HepG2 (cell line): ENCODE measurements around the gene PRKAR1A. TPM values are rescaled to one million over a fixed set of nuclear protein-coding genes. Genes with fewer than 3 reads are reported as not detected.
"Not testable (repeated sequence)": the region's sequence is repeated elsewhere in the genome, so short reads cannot be mapped to it uniquely, and the experiment has no call there.

Experiments used
- ATAC-seq: fragments of 200-7000 bp; cut with Tn5 transposase; 3 replicates; pipeline ENCODE4 v1.9.1; 2020; ENCODE audit warnings: mild to moderate bottlenecking, moderate library complexity
- BruUV-seq: library from RNA; stranded (reverse); fragments of 400-500 nt; replicated peaks from 2 replicates; lab custom pipeline; 2021; lab: Mats Ljungman, UMichigan
- CTCF ChIA-PET: fragments of 300-600 bp; formaldehyde crosslinking; extraction: SDS; loops from one replicate; lab custom pipeline; 2021; ENCODE audit warnings: low total read pairs, inconsistent platforms, low intra/inter-chr PET ratio; lab: Yijun Ruan, JAX
- POLR2A ChIA-PET: fragments of 350-600 bp; sonication (Branson Sonifier 250); formaldehyde crosslinking; loops from one replicate; lab custom pipeline; 2020; ENCODE audit warnings: antibody characterized with exemption, inconsistent platforms; lab: Yijun Ruan, JAX
- DNase-seq: peaks from one replicate; pipeline ENCODE4 v3.0.0-alpha.2; 2015; ENCODE audit warnings: low spot score
- FAIRE-seq: peaks from 3 replicates; lab custom pipeline; 2011; peaks lifted over from hg19 to GRCh38; lab: Jason Lieb, UNC
- H2AFZ ChIP-seq: one replicate; pipeline ENCODE4 v1.6.1; 2011; ENCODE audit warnings: low read length, inconsistent platforms
- H3K27ac ChIP-seq: fragments of 300-600 bp; 3 replicates; pipeline ENCODE4 v1.8.0; 2011; ENCODE audit warnings: mixed run types, mild to moderate bottlenecking, mixed read lengths, low read length, inconsistent platforms; ENCODE audit not compliant: insufficient read depth; ENCODE audit errors: extremely low read length
- H3K27me3 ChIP-seq, 2 experiments: fragments of 200-600 bp in 1 of 2; 2 replicates in 1 of 2; 3 replicates in 1 of 2; pipeline versions ENCODE4 v1.6.0 to v1.8.0; 2011; ENCODE audit warnings: low read length in 2 of 2, mild to moderate bottlenecking in 2 of 2, moderate library complexity in 2 of 2, inconsistent platforms in 1 of 2; ENCODE audit not compliant: insufficient read depth in 2 of 2, control insufficient read depth in 1 of 2
- H3K36me3 ChIP-seq, 2 experiments: fragments of 200-600 bp in 1 of 2; replicated peaks in 1 of 2; 2 replicates in 1 of 2; 3 replicates in 1 of 2; pipeline versions ENCODE4 v1.5.1 to v1.8.0; 2011; ENCODE audit warnings: low read length in 2 of 2, inconsistent platforms in 1 of 2; ENCODE audit not compliant: insufficient read depth in 2 of 2, control insufficient read depth in 1 of 2
- H3K4me1 ChIP-seq: 2 replicates; pipeline ENCODE4 v1.5.1; 2012; ENCODE audit warnings: low read length, inconsistent platforms; ENCODE audit not compliant: insufficient read depth
- H3K4me2 ChIP-seq: 2 replicates; pipeline ENCODE4 v1.6.0; 2011; ENCODE audit warnings: low read depth, low read length, inconsistent platforms
- H3K4me3 ChIP-seq, 3 experiments: fragments of 200-600 bp in 1 of 3; sonication (generic), shearing (Covaris generic) in 1 of 3; replicated peaks in 1 of 3; 2 replicates each; pipeline ENCODE4 v1.5.1; 2011 to 2016; ENCODE audit warnings: low read length in 3 of 3, inconsistent platforms in 2 of 3, low read depth in 2 of 3, mild to moderate bottlenecking in 2 of 3, control low read depth in 1 of 3, mixed read lengths in 1 of 3; ENCODE audit not compliant: insufficient read depth in 1 of 3
- H3K79me2 ChIP-seq: one replicate; pipeline ENCODE4 v1.6.1; 2011; ENCODE audit warnings: low read length, inconsistent platforms; ENCODE audit not compliant: insufficient read depth
- H3K9ac ChIP-seq: 2 replicates; pipeline ENCODE4 v1.6.0; 2011; ENCODE audit warnings: mild to moderate bottlenecking, low read depth, low read length, inconsistent platforms; ENCODE audit not compliant: insufficient read depth
- H3K9me3 ChIP-seq: 2 replicates; pipeline ENCODE4 v1.5.1; 2012; ENCODE audit warnings: mild to moderate bottlenecking, low read length
- H4K20me1 ChIP-seq: 2 replicates; pipeline ENCODE4 v1.6.0; 2011; ENCODE audit warnings: inconsistent platforms, mild to moderate bottlenecking, low read length, moderate library complexity; ENCODE audit not compliant: insufficient read depth
- BORCS8-MEF2B ChIP-seq: sonication (generic); formaldehyde crosslinking; IDR thresholded peaks from 2 replicates; pipeline ENCODE4 v1.8.0; 2022; ENCODE audit warnings: mild to moderate bottlenecking, missing genetic modification reagents
- IRF2 ChIP-seq: IDR thresholded peaks from 2 replicates; pipeline ENCODE4 v1.6.1; 2018; ENCODE audit warnings: missing genetic modification reagents, missing compliant biosample characterization
- PAF1 ChIP-seq: IDR thresholded peaks from 2 replicates; pipeline ENCODE4 v1.6.1; 2016; ENCODE audit warnings: missing genetic modification reagents, missing compliant biosample characterization
- POLR2G ChIP-seq: fragments of 200-400 bp; formaldehyde crosslinking; IDR thresholded peaks from 2 replicates; pipeline ENCODE4 v1.6.1; 2018; ENCODE audit warnings: mild to moderate bottlenecking, low read depth, low read length, moderate library complexity
- SRSF1 ChIP-seq: fragments of 200-400 bp; formaldehyde crosslinking; optimal IDR thresholded peaks from 2 replicates; pipeline ENCODE3; 2017; ENCODE audit warnings: mild to moderate bottlenecking, low read depth, low read length, moderate library complexity
- TRIM24 ChIP-seq: sonication (generic); formaldehyde crosslinking; IDR thresholded peaks from 2 replicates; pipeline ENCODE4 v1.8.0; 2022; ENCODE audit warnings: mild to moderate bottlenecking, missing genetic modification reagents
- ZC3H4 ChIP-seq: sonication (generic); formaldehyde crosslinking; IDR thresholded peaks from 2 replicates; pipeline ENCODE4 v1.4.0; 2020; ENCODE audit warnings: missing genetic modification reagents, borderline replicate concordance
- WGBS: methylation state at CpG from one replicate; pipeline ENCODE4 v1.1.6; 2017; ENCODE audit warnings: low lambda C conversion rate; 5-methylcytosine and 5-hydroxymethylcytosine counted together
- in situ Hi-C: cut with HindIII; loops from 2 replicates; pipeline ENCODE4 v1.10.0; 2017; ENCODE audit warnings: low pct_unique_long_range_greater_than_20kb; ENCODE audit not compliant: extremely low pct_ligation_motif_present
- intact Hi-C: fragments of 100-400 bp; cut with micrococcal nuclease; formaldehyde crosslinking; loops from one replicate; pipeline ENCODE4 v1.10.0; 2022; ENCODE audit not compliant: unreplicated experiment
- polyA plus RNA-seq, 8 experiments: library from polyadenylated mRNA; depleted of rRNA in 3 of 8; stranded (reverse) in 7 of 8; unstranded in 1 of 8; fragments of >200 nt; fragmentation: Illumina TruSeq in 4 of 8; extraction: Trizol in 4 of 8; gene quantifications; 2 replicates each; pipeline versions ENCODE4 v1.2.1 to v1.2.3, GENCODE V29; 2011 to 2016; ENCODE audit warnings: low read depth in 4 of 8, missing spikeins in 1 of 8, mixed read lengths in 1 of 8; ENCODE audit not compliant: insufficient read depth in 1 of 8
- total RNA-seq, 5 experiments: library from RNA; depleted of rRNA; stranded (reverse); fragments of >200 nt; fragmentation: Illumina TruSeq; extraction: Trizol; gene quantifications; 2 replicates each; pipeline ENCODE4 v1.2.3, GENCODE V29; 2016; ENCODE audit warnings: low read depth in 1 of 5
- TF ChIP-seq, protein P1 (sequence below): IDR thresholded peaks from 2 replicates; pipeline ENCODE4 v1.6.1; 2016; ENCODE audit warnings: low read depth
- TF ChIP-seq, protein P2 (sequence below): sonication (generic); formaldehyde crosslinking; IDR thresholded peaks from 2 replicates; pipeline ENCODE4 v1.4.0; 2020; ENCODE audit warnings: mild to moderate bottlenecking, missing genetic modification reagents, borderline replicate concordance

The PRKAR1A gene
- total and polyA plus RNA-seq, 2 of the 13 experiments (the other 11 are each of a cell fraction or from before 2014, with no cell fraction given), result 265 to 266 TPM

DNA sequence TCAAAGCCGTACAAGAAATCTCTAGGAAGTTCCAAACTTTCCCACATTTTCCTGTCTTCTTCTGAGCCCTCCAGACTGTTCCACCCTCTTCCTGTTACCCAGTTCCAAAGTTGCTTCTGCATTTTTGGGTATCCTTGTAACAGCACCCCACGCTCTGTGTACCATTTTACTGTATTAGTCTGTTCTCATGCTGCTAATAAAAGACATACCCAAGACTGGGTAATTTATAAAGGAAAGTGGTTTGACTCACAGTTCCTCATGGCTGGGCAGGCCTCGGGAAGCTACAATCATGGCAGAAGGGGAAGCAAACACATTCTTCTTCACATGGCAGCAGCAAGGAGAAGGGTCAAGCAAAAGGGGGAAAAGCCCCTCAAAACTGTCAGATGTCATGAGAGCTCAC, 6.8 kb downstream of the PRKAR1A start:
- H3K27me3 ChIP-seq, H3K4me3 ChIP-seq, POLR2A ChIA-PET, FAIRE-seq, H2AFZ ChIP-seq, CTCF ChIA-PET, H3K27ac ChIP-seq, in situ Hi-C loops, H3K9ac ChIP-seq, H3K4me2 ChIP-seq, DNase-seq, intact Hi-C loops, BruUV-seq, ATAC-seq, H3K9me3 ChIP-seq: not testable (repeated sequence)
- TF ChIP-seq, protein P1, sequence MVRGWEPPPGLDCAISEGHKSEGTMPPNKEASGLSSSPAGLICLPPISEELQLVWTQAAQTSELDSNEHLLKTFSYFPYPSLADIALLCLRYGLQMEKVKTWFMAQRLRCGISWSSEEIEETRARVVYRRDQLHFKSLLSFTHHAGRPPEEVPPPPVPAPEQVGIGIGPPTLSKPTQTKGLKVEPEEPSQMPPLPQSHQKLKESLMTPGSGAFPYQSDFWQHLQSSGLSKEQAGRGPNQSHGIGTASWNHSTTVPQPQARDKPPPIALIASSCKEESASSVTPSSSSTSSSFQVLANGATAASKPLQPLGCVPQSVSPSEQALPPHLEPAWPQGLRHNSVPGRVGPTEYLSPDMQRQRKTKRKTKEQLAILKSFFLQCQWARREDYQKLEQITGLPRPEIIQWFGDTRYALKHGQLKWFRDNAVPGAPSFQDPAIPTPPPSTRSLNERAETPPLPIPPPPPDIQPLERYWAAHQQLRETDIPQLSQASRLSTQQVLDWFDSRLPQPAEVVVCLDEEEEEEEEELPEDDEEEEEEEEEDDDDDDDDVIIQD (CRISPR knock-in tag), result 0 out of 2 replicates have a peak, but pooled peaks have one; percentile 33
- Histone ChIP-seq H4K20me1 (peaks cover 23% of the 10 kb centered on the region), H3K36me3 (peaks cover 16 to 69% of the 10 kb centered on the region in 2 experiments), H3K79me2 (peaks cover 54% of the 10 kb centered on the region), H3K4me1 (peaks cover 36% of the 10 kb centered on the region)
- 95% methylated on average over 3 of the region's 3 CpGs for WGBS

DNA sequence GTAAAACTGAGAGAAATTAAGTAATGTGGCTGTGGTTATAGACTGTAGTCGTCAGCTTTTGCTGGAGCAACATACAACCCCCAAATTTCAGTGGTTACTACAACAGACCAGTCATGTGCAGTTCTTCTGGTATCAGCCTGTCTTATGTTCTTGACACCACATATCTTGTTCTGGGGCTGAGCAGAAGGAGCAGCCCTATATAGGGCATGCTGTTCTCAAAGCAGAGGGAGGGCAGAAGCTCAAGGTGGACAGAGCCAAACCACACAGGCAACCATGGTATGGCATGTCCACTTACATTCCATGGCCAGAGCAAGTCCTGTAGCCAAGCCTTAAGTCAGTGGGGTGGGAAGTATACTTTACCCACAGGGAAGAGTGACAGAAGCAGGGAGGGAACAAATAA, 7.7 kb downstream of the PRKAR1A start:
- DNase-seq (no peak), ATAC-seq (peak; percentile 67), FAIRE-seq (no peak)
- ChIA-PET POLR2A (no interaction called here), CTCF (no interaction called here)
- Histone ChIP-seq H3K9me3 (no peaks in the 10 kb centered on the region), H3K4me1 (peaks cover 28% of the 10 kb centered on the region), H3K79me2 (peaks cover 45% of the 10 kb centered on the region), H4K20me1 (peaks cover 14% of the 10 kb centered on the region), H3K27me3 (no peaks in the 10 kb centered on the region), H3K27ac (no peak overlapping the region), H3K36me3 (peaks cover 15 to 78% of the 10 kb centered on the region in 2 experiments), H2AFZ (no peak overlapping the region), H3K9ac (no peak overlapping the region), H3K4me3 (no peak overlapping the region), H3K4me2 (no peak overlapping the region)
- intact Hi-C loops (no loop called here), in situ Hi-C loops (no loop called here)
- no TSS peak for BruUV-seq
- WGBS, result 100% methylated on average over 1 of the region's 1 CpG
- peak; percentile 33; the same call in 1 of the 2 replicates for TF ChIP-seq POLR2G
- no peak for TF ChIP-seq SRSF1
- TF ChIP-seq TRIM24 (CRISPR knock-in tag), result no peak
- TF ChIP-seq PAF1 (CRISPR knock-in tag), result 0 out of 2 replicates have a peak, but pooled peaks have one; percentile 43
- no peak for TF ChIP-seq IRF2 (CRISPR knock-in tag)
- TF ChIP-seq, protein P2, sequence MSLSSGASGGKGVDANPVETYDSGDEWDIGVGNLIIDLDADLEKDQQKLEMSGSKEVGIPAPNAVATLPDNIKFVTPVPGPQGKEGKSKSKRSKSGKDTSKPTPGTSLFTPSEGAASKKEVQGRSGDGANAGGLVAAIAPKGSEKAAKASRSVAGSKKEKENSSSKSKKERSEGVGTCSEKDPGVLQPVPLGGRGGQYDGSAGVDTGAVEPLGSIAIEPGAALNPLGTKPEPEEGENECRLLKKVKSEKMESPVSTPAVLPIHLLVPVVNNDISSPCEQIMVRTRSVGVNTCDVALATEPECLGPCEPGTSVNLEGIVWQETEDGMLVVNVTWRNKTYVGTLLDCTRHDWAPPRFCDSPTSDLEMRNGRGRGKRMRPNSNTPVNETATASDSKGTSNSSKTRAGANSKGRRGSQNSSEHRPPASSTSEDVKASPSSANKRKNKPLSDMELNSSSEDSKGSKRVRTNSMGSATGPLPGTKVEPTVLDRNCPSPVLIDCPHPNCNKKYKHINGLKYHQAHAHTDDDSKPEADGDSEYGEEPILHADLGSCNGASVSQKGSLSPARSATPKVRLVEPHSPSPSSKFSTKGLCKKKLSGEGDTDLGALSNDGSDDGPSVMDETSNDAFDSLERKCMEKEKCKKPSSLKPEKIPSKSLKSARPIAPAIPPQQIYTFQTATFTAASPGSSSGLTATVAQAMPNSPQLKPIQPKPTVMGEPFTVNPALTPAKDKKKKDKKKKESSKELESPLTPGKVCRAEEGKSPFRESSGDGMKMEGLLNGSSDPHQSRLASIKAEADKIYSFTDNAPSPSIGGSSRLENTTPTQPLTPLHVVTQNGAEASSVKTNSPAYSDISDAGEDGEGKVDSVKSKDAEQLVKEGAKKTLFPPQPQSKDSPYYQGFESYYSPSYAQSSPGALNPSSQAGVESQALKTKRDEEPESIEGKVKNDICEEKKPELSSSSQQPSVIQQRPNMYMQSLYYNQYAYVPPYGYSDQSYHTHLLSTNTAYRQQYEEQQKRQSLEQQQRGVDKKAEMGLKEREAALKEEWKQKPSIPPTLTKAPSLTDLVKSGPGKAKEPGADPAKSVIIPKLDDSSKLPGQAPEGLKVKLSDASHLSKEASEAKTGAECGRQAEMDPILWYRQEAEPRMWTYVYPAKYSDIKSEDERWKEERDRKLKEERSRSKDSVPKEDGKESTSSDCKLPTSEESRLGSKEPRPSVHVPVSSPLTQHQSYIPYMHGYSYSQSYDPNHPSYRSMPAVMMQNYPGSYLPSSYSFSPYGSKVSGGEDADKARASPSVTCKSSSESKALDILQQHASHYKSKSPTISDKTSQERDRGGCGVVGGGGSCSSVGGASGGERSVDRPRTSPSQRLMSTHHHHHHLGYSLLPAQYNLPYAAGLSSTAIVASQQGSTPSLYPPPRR, result no peak
- 0 out of 2 replicates have a peak, but pooled peaks have one; percentile 63 for TF ChIP-seq ZC3H4 (CRISPR knock-in tag)
- no peak for TF ChIP-seq BORCS8-MEF2B (CRISPR knock-in tag)
